ENCODE data around the gene PTAFR. TPM values are rescaled to one million over a fixed set of nuclear protein-coding genes. Genes with fewer than 3 reads are reported as not detected.

Gene PTAFR
- polyA plus RNA-seq, 2 of the 4 experiments (the other 2 are of a cell fraction) = 0.17 to 0.58 TPM

DNA sequence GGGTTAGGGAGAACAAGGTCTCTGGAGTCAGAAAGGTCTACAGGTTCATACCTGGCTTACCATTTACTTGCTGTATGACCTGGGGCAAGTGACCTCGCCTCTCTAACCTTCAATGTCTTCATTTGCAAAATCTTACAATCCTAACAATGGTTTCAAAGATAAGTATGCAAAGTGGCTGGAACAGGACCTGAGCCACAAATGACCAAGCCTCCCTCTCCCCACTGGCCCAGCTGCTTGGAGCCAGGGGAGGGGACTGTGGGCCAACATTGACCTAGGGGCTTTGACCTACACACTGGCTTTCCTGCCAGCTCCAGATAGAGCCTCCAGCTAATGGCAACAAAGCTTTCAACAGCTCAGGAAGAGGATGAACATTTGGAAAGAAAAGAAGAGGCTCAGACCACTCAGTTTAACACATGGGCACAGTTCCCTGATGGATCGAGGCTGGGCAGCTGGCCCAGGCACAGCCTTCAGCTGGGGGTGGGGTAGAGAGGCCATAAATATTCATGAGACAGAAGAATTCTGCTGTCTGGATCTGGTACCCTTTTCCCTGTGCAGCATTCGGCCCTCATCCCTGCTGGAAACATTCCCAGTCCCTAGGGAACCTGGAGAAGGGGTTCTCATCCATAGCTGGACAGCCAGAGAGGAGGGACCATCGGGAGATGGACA is 12.9 kb downstream of the PTAFR start:
- no peak overlapping the region for H3K4me3 ChIP-seq
- ChIA-PET CTCF (interaction anchor here (0.6 to 2.1 kb wide), 4 partner anchors 24 to 53 kb away, joined by 3 to 6 read pairs (median 4); no protein-coding TSS in a partner anchor), POLR2A (no interaction called here)
- 57% methylated on average over 4 of the region's 4 CpGs for WGBS (ENCODE audit: missing lambda C conversion rate)
- no peaks in the 10 kb centered on the region for H3K4me1 ChIP-seq
- no peak overlapping the region for H3K27ac ChIP-seq
- no peaks in the 10 kb centered on the region for H3K9me3 ChIP-seq
- H3K4me2 ChIP-seq = no peak overlapping the region
- FAIRE-seq (no peak), ATAC-seq (no peak), DNase-seq (ENCODE audit: low read depth in 1 of 2, low spot score in 1 of 2) (no peak)
- TF ChIP-seq FOSB (CRISPR knock-in tag; IDR thresholded peaks at IDR 0.05) (no peak), KDM1A (IDR thresholded peaks at IDR 0.05; ENCODE audit: low read depth) (no peak), ESRRA (IDR thresholded peaks at IDR 0.05; ENCODE audit: borderline replicate concordance, low read length) (no peak), TFCP2L1 (CRISPR knock-in tag; IDR thresholded peaks at IDR 0.05) (no peak), NPAS2 (CRISPR knock-in tag; IDR thresholded peaks at IDR 0.05; ENCODE audit: borderline replicate concordance) (no peak), FOXS1 (CRISPR knock-in tag; IDR thresholded peaks at IDR 0.05) (no peak), MAX (IDR thresholded peaks at IDR 0.05) (no peak), RARB (CRISPR knock-in tag; IDR thresholded peaks at IDR 0.05) (no peak), GATA3 (IDR thresholded peaks at IDR 0.05; ENCODE audit: borderline replicate concordance) (no peak), MAZ (IDR thresholded peaks at IDR 0.05; ENCODE audit: borderline replicate concordance, low read depth, low read length) (no peak), CTCF (IDR thresholded peaks at IDR 0.05) (no peak), TP53 (CRISPR knock-in tag; IDR thresholded peaks at IDR 0.05) (no peak), RFX5 (IDR thresholded peaks at IDR 0.05) (no peak), RNF2 (IDR thresholded peaks at IDR 0.05; ENCODE audit: borderline replicate concordance, low read depth) (no peak), HOXB5 (CRISPR knock-in tag; IDR thresholded peaks at IDR 0.05) (no peak), MAFK (IDR thresholded peaks at IDR 0.05; ENCODE audit: partially characterized antibody) (no peak)
- TF ChIP-seq, protein P1, sequence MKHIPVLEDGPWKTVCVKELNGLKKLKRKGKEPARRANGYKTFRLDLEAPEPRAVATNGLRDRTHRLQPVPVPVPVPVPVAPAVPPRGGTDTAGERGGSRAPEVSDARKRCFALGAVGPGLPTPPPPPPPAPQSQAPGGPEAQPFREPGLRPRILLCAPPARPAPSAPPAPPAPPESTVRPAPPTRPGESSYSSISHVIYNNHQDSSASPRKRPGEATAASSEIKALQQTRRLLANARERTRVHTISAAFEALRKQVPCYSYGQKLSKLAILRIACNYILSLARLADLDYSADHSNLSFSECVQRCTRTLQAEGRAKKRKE (CRISPR knock-in tag; IDR thresholded peaks at IDR 0.05; ENCODE audit: low read depth) = no peak
- TF ChIP-seq, protein P2, sequence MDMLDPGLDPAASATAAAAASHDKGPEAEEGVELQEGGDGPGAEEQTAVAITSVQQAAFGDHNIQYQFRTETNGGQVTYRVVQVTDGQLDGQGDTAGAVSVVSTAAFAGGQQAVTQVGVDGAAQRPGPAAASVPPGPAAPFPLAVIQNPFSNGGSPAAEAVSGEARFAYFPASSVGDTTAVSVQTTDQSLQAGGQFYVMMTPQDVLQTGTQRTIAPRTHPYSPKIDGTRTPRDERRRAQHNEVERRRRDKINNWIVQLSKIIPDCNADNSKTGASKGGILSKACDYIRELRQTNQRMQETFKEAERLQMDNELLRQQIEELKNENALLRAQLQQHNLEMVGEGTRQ (IDR thresholded peaks at IDR 0.05) = no peak

- CTCF ChIA-PET = interaction anchor here (0.7 to 1.2 kb wide), 3 partner anchors 50 to 264 kb away, joined by 3 to 4 read pairs (median 3); no protein-coding TSS in a partner anchor
Measured at GRCh38 chr1:28162151-28162550, 14.3 kb downstream of the PTAFR start.

More at GRCh38 chr1:28162151-28162550, 14.3 kb downstream of the PTAFR start:
- POLR2A ChIA-PET = no interaction called here
- no peak overlapping the region for H3K27ac ChIP-seq
- no peaks in the 10 kb centered on the region for H3K4me1 ChIP-seq
- 73% methylated on average over 7 of the region's 7 CpGs for WGBS (ENCODE audit: missing lambda C conversion rate)
- H3K4me2 ChIP-seq = no peak overlapping the region
- ATAC-seq = no peak
- H3K9me3 ChIP-seq = no peaks in the 10 kb centered on the region
- no peak overlapping the region for H3K4me3 ChIP-seq
- TF ChIP-seq TP53 (CRISPR knock-in tag; IDR thresholded peaks at IDR 0.05) (no peak), ZC3H11A (IDR thresholded peaks at IDR 0.05) (no peak), FOXS1 (CRISPR knock-in tag; IDR thresholded peaks at IDR 0.05) (no peak), EHF (CRISPR knock-in tag; IDR thresholded peaks at IDR 0.05) (no peak), GATA3 (IDR thresholded peaks at IDR 0.05; ENCODE audit: borderline replicate concordance) (no peak), BHLHE40 (IDR thresholded peaks at IDR 0.05; ENCODE audit: low read depth, low read length) (no peak), RARB (CRISPR knock-in tag; IDR thresholded peaks at IDR 0.05) (no peak), NFE2L2 (conservative IDR thresholded peaks at IDR 0.05; ENCODE audit: low read length) (no peak)
- FAIRE-seq = no peak
- DNase-seq (ENCODE audit: low read depth in 1 of 2, low spot score in 1 of 2) = no peak

Measured in A549 (cell line).